GM21447 (cell line): Measurements from ENCODE around the gene MASP2.
"Not testable (repeated sequence)": the region's sequence is repeated elsewhere in the genome, so short reads cannot be mapped to it uniquely, and the experiment has no call there.

Experiments
- ATAC-seq: cut with Tn5 transposase; IDR thresholded peaks from one replicate; pipeline ENCODE4 v1.9.1; 2021; ENCODE audit not compliant: unreplicated experiment

Gene MASP2

DNA sequence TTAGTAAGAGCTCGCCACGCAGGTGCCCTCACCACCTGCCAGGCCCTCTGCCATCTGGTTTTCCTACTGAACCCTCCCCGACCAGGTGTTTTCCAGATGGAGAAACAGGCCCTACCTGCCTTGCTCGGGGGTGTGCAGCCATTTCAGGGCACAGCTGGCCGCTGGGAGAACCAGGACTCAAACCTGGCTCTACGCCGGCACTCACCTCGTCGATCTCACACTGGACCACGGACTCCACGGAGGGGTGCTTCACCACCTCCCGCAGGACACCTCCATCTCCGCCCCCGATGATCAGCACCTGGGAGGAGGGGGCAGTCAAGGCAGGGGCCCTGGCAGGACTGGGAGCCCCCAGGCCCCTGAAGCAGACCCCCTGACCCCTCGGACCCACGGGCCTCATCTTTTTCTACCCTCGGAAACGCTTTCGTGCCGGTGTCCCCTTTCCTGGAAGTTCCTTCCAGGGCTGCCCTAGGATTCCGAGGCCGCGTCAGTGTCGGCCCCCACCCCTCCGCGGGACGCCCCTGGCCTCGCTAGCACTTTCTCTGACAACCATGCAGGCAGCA is 11.6 kb upstream of the MASP2 start:
- no peak for ATAC-seq

DNA sequence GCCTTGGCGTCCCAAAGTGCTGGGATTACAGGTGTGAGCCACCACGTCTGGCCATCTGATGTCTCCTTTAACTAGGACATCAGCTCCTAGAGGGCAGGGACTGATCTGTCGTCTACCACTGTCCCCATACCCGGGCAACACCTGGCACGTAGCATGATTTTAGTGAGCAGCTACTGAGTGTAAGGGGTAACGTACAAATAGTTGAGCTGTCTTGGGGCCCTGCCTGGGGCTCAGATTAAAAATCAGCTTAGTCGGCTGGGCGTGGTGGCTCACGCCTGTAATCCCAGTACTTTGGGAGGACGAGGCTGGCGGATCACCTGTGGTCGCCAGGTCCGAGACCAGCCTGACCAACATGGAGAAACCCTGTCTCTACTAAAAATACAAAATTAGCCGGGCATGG is 11.0 kb upstream of the MASP2 start:
- ATAC-seq: no peak

DNA sequence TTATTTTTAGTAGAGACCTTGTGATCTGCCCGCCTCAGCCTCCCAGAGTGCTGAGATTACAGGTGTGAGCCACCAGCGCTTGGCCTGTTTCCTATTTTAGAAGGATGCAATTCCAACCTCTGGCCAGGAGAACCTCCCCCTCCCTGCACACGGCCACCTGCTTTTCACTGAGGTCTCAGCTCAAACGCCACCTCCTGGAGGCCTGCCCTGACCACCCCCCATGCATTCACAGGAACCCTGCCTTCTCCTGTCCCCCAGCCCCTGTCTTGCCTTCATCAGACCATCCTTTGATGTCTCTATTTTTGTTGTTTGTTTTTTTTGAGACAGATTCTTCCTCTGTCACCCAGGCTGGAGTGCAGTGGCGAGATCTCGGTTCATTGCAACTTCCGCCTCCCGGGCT is 10.4 kb upstream of the MASP2 start:
- ATAC-seq: no peak

DNA sequence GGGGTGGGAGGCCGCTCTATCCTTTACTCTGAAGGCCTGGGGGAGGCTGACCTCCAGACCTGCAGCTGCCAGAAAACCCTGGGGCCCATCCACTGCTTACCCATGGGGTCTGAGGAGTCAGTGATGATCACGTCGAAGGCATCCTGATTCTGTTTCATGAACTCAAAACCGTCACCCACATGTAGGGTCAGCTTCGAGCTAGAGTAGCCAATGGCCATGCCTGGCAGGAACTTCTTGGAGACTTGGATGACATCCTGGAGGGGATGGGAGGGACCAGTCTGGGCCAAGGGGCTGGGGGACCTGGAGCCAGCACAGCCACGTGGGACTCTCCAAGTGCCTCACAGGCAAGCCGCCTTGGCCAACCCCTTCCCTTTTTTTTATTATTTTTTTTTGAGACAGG is 9.5 kb upstream of the MASP2 start:
- no peak for ATAC-seq

DNA sequence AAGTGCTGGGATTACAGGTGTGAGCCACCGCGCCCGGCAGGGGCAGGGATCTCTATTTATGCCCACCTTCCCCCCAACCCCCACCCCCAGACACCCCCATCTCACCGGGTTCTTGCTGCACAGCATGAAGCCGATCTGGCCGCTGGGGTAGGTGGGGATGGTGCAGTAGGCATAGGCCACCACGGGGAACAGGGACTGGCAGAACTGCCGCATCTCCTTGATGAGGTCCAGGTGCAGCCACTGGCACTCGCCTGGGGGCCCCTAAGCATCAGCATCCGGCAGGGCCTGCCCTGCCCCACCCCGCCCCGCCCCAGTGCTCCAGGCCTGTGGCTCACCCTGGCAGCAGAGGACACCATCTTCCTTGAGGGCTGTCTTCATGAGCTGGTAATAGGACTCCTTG is 8.6 kb upstream of the MASP2 start:
- no peak for ATAC-seq

DNA sequence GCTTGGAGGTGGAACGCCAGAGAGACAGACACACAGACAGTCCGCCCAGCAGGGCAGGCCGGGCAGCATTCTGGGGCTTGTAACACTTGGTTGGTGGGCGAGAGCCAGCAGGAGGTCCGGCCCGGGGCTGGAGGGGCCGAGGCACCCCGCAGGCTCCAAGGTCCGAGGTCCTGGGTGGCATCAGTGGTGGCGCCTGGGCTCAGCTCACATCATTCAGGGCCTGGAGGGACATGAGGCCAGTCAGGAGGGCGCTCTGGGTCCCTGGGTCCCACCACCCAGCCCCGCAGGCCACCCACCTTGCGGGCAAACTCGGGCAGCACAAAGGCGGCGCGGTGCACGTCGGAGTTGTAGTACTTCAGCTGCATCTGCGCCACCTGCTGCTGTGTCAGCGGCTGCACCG is 7.6 kb upstream of the MASP2 start:
- no peak for ATAC-seq

DNA sequence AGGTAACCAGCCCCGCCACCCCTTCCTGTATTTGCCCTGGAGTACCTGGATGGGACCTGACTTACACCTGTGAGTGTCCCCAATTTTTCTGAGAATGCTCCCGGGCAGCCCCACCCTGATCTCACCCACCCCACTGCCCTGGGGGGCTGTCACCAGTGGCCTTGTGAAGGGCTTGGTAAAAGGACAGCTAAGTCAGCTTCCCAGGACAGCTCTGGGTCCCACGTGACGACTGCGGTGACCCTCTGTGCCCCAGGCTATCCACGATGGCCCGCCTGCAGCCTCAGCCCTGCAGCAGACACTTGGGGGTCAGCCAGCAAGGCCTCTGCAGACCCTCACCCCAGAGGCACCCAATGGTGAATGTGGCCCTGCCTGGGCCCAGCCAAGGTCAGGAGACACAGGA is 7.1 kb upstream of the MASP2 start:
- no peak for ATAC-seq

DNA sequence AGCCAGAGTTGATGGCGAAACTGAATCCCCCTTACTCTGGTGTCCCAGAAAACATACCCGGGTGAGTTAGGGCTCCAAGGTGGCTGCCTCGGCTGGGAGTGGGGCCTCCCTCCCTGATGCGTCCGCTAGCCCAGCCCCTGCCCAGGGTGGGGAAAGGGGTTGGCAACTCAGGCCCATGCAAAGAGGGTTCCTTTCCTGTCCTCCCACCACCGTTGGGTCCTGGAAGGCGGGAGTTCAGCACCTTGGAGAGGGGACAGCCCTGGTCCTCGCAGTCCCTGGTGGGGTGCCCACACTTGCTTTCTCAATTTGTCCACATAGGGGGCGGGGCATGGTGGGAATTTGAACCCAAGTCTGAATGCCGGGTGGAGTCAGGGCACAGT is 6.7 kb upstream of the MASP2 start:
- ATAC-seq: no peak

DNA sequence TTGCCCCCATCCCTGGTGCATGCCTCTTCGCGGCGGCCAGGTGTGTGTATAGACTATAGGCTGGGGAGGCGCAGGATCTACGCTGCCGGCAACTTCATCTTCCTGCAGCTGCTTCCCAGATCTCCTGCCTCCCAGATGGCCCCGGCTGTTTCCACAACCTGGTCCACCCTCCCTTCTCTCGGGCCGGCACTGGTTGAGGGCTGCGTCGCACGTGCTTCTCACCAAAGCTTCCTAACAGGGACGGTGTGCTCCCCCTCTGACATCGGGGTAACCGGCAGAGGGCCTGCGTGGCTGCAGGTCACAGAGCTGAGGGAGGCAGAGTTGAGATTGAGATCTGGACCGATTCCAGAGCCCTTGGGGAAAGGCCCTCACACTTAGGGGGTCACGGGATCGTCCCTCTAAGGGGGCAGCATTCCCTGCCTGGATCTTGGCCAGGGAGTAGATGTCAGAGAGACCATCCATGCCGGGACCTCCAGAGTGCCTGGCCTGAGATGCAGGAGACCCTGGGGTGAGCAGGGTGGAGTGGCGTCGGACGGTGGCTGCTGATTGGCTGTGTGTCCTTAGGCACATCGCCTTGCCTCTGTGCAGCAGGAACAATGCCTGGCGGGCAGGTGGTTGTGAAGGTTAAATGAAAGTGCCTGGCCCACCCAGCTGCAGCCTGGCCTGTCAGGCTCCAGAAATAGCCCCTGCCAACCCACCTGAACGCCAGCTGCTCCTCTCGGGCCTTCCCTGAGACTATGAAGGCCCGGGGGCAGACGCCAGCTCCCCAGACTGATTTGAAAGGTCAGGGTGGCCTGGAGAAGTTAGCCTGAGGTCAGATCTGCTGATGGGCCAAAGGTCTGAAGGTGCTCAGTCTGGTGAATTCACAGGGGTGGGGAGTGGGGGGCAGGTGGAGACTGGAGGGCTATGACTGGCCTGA is 6.1 kb upstream of the MASP2 start:
- no peak for ATAC-seq

DNA sequence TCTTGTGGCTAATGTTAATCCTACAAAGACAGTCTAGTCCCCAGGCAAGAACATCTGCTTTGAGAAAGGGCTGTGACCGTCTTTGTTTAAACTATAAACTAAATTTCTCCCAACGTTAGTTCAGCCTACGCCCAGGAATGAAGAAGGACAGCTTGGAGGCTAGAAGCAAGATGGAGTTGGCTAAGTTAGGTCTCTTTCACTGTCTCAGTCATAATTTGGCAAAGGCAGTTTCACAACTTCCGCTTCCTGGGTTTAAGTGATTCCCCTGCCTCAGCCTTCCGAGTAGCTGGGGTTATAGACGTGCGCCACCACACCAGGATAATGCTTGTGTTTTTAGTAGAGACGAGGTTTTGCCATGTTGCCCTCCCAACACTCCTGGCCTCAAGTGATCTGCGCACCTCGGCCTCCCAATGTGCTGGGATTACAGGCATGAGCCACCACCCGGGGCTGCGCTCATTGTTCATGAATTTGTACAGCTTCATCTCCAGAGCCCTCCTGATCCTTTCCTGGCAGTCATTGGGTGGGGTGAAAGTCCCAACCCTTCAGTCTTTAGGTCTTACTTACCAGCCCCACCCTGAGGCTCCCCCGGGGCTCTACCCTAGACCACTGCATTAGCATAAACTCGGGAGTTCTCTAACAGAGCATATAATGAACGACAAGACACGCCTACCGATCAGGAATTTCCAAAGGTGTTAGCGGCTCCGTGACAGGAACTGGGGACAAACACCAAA is 4.9 kb upstream of the MASP2 start:
- ATAC-seq: no peak

DNA sequence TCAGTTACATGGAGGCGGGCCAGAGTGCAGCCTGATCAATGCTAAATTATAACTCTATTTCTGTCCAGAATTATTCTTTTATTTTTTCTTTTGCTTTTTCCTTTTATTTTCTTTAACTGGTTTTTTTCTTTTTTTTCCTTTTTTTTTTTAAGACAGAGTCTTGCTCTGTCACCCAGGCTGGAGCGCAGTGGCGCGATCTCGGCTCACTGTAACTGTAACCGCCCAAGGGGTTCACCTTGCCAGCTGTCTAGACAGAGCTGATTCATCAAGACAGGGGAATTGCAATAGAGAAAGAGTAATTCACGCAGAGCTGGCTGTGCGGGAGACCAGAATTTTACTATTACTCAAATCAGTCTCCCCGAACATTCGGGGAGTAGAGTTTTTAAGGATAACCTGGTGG is 4.1 kb upstream of the MASP2 start:
- ATAC-seq: not testable (repeated sequence)

DNA sequence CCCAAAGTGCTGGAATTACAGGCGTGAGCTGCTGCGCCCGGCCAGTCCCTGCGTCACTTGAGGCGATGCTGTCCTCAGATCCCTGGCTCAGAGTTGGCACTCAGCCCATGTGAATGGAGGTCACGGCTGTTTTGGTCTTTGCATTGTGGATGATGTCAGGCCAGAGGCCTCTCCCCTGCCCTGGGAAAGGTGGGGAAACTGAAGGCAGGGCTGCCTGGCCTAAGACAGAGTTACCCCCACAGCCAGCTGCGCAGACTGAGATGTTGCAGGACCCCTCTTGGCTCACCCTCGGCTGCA is 821 bp downstream of the MASP2 start:
- ATAC-seq: no peak

DNA sequence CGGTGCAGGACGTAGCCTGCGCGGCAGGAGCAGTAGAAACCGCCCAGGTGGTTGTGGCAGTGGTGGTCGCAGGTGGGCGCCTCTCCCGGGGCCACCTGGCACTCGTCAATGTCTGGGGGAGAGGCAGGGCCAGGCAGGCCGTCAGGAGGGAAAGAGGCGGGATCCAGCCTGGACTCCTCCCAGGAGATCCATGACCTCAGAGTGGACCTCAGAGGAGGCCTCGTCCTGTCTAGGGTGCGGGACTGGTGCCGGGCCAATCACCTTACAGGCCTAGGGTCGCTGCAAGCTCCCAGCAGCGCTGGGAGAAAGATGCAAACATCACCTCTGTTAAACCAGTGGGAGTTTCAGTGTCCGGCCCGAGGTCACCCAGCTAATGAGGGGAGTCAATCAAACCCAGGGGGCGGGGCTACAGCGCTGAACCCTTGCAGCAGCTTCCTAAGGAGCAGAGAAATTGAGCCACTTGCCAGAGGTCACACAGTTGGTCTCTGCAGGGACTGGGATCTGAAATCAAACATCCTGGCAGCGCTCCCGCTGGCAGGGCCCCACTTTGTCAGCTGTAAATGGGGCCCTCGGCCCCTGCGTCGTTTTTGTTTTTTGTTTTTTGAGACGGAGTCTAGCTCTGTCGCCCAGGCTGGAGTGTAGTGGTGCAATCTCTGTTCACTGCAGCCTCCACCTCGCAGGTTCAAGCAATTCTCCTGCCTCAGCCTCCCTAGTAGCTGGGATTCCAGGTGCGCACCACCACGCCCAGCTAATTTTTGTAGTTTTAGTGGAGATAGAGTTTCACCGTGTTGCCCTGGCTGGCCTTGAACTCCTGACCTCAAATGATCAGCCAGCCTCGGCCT is 1.4 kb downstream of the MASP2 start:
- no peak for ATAC-seq

DNA sequence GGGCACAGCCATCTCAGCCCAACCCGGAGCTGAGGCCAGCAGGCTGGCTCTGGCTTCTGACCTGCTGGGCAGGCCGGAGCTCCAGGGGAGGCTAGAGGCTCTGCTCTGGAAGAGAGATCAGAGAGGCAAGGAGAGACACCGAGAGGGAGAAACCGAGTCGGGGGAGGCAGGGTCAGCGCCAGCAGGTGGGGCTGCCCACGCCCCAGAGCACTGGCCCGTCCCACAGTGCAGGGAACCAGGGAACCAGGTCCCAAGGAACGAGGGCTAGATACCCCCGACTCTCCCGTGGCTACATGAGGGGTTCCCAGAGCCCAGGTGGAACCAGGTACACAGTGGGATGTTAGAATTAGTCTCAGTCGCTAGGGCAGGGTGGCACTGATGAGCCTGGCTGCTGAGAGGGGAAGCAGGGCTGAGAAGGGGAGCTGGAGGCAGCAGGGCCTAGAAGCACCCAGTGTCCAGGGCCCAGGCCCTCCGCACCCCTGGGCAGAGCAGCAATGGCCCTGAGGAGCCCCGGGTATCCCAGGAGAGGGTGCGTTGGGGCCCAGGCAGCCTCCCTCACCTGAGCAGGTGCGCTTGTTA is 2.1 kb downstream of the MASP2 start:
- no peak for ATAC-seq

DNA sequence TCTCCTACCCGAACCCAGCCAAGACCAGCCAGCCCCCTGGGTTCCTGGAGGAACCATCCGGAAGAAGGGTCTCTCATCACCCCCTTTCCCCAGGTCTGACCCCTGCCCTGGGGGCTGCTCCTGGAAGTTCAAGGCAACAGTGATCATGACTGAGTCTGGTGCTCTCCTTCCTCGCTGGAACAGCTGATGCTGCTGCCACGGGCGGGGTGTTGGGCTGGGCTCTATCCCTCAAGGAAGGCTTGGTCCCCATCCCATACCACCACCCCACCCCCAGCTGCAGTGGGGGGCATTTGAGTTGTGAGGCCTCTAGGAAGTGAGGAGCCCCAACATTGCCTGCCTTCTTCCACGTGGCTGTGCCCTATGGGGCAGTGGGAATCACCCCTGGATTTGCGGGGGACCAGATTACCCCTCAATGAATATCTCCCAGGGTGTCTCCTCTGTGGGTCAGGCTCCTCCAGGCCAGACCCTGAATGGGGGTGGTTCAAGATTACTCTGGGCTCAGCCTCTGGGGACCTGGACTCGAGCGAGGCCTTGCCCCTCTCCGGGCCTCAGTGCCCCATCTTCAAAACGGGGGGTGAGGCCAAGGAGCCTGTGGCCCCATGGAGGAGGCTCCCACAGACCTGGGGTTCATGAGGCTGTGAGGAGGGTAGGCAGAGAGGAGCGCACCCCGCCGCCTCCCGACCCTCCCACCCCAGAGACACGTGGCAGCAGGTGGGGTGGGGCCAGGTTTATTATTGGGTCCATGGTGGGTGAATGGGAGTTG is 2.8 kb downstream of the MASP2 start:
- no peak for ATAC-seq

DNA sequence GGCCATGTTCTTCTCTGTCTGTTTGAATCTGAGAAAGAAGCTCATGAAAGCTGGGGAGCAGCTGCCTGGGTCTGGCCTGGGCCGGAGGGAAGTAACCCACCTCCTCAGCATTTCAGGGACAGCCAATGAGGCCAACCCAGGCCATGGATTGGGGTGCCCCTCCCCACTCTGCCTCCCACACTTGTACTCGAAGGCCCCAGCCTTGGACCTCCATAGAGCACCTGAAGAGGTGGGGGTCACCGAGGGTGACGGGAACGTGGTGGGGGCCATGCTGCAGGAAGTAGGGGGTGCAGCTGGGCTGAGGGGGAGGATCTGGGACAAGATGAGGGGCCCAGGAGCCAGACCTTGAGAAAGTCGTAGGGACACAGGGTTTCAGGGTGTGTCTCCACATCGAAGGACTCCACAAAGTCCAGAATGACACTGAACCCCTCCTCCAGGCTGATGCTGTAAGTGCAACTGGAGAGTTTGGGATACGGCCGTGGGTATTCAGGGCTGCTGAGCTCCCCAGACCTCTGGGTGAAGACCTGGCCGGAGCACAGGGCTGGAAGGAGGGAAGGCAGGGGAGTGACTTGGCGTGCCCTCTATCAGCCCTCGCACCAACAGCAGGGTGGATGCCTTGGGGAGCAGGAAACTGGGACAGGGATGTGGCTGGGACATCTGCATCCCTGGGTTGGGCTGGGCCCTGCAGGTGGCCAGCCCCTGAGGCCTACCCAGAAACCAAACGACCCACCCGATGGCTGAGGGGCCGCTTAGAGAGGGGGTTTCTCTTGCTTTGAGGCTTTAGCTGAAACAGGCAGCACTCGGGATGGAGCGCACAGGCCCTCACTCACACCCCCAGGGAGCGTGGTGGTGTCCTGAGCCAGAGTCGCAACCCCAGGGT is 3.8 kb downstream of the MASP2 start:
- ATAC-seq: no peak

DNA sequence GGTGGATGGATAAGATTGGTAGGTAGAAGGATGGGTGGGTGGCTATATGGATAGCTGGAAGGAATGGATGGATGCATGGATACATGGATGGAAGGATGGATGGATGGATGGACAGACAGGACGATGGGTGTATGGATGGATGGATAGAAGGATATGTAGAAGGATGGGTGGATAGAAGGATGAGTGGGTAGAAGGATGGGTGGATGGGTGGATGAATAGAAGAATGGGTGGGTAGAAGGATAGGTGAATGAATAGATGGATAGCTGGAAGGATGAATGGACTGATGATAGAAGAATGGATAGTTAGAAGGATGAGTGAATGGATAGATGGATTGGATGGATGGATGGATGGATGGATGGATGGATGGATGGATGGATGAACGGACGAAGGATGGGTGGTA is 5.0 kb downstream of the MASP2 start:
- no peak for ATAC-seq

DNA sequence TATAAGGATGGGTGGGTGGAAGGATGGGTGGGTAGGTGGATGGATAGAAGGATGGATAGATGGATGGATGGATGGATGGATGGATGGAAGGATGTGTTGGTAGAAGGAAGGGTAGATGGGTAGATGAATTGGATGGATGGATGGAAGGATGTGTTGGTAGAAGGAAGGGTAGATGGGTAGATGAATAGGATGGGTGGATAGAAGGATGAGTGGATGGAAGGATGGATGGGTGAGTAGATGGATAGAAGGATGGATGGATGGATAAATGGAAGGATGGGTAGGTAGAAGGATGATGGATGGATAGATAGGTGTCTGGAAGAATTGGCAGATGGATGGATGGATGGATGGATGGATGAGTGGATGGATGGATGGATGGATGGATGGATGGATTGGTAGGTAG is 6.0 kb downstream of the MASP2 start:
- ATAC-seq: no peak

DNA sequence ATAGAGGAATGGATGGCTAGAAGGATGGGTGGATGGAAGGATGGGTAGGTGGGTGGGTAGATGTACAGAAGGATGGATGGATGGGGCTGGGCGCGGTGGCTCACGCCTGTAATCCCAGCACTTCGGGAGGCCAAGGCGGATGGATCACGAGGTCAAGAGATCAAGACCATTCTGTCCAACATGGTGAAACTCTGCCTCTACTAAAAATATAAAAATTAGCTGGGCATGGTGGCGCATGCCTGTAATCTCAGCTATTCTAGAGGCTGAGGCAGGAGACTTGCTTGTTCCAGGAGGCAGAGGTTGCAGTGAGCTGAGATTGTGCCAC is 7.0 kb downstream of the MASP2 start:
- not testable (repeated sequence) for ATAC-seq
